ENCODE data around the gene MATK. TPM values are rescaled to one million over a fixed set of nuclear protein-coding genes. Genes with fewer than 3 reads are reported as not detected.
"Not testable (repeated sequence)": the region's sequence is repeated elsewhere in the genome, so short reads cannot be mapped to it uniquely, and the experiment has no call there.

Gene MATK
- total RNA-seq, 2 experiments from 2014 or later, result 29.4 to 31.8 TPM

- H3K27ac Mint-ChIP-seq, result no peak overlapping the region
- no peak for ATAC-seq (ENCODE audit: low read depth)
- peaks cover 9% of the 10 kb centered on the region for H3K36me3 Mint-ChIP-seq
- peak overlapping the region; percentile 40 for H3K4me3 Mint-ChIP-seq
- no peak for DNase-seq
- H3K4me1 Mint-ChIP-seq, result peaks cover 23% of the 10 kb centered on the region
- H3K27me3 Mint-ChIP-seq, result no peaks in the 10 kb centered on the region
- peaks cover 1% of the 10 kb centered on the region for H3K9me3 Mint-ChIP-seq
- POLR2A ChIA-PET, result interaction anchor here (3.3 to 4.1 kb wide), 2 partner anchors 53 to 61 kb away, joined by 47 to 54 read pairs; no protein-coding TSS in a partner anchor
These were observed 26.5 kb downstream of the MATK start for GRCh38 chr19:3759482-3760254.

- ATAC-seq (ENCODE audit: low read depth); H3K4me3 Mint-ChIP-seq; H3K9me3 Mint-ChIP-seq; H3K27me3 Mint-ChIP-seq; POLR2A ChIA-PET; H3K36me3 Mint-ChIP-seq; DNase-seq; H3K27ac Mint-ChIP-seq: not testable (repeated sequence)
- peaks cover 24% of the 10 kb centered on the region for H3K4me1 Mint-ChIP-seq
These were observed 27.9 kb downstream of the MATK start for GRCh38 chr19:3758297-3758696.

- not testable (repeated sequence) for H3K9me3 Mint-ChIP-seq; ATAC-seq (ENCODE audit: low read depth); H3K27ac Mint-ChIP-seq; DNase-seq; H3K27me3 Mint-ChIP-seq; H3K4me3 Mint-ChIP-seq
- Mint-ChIP-seq H3K4me1 (peaks cover 18% of the 10 kb centered on the region), H3K36me3 (peaks cover 11% of the 10 kb centered on the region)
- POLR2A ChIA-PET, result interaction anchor here (1.1 kb wide), 1 partner anchor 12 kb away, joined by 5 read pairs; no protein-coding TSS in a partner anchor
These were observed 28.5 kb downstream of the MATK start for GRCh38 chr19:3757705-3758104.

GRCh38 chr19:3753631-3754410, 32.4 kb downstream of the MATK start:
- Mint-ChIP-seq H3K36me3 (peaks cover 27% of the 10 kb centered on the region), H3K4me3 (no peak overlapping the region), H3K27ac (no peak overlapping the region), H3K4me1 (peaks cover 9% of the 10 kb centered on the region), H3K9me3 (no peaks in the 10 kb centered on the region), H3K27me3 (no peaks in the 10 kb centered on the region)
- POLR2A ChIA-PET, result no interaction called here
- DNase-seq (no peak), ATAC-seq (ENCODE audit: low read depth) (no peak)

GRCh38 chr19:3752492-3752891, 33.7 kb downstream of the MATK start:
- ATAC-seq (ENCODE audit: low read depth) (no peak), DNase-seq (no peak)
- H3K27ac Mint-ChIP-seq, result no peak overlapping the region
- H3K9me3 Mint-ChIP-seq, result no peaks in the 10 kb centered on the region
- H3K27me3 Mint-ChIP-seq, result no peaks in the 10 kb centered on the region
- no peak overlapping the region for H3K4me3 Mint-ChIP-seq
- peaks cover 9% of the 10 kb centered on the region for H3K4me1 Mint-ChIP-seq
- H3K36me3 Mint-ChIP-seq, result peaks cover 27% of the 10 kb centered on the region
- POLR2A ChIA-PET, result no interaction called here

- no peaks in the 10 kb centered on the region for H3K9me3 Mint-ChIP-seq
- POLR2A ChIA-PET, result no interaction called here
- peaks cover 27% of the 10 kb centered on the region for H3K36me3 Mint-ChIP-seq
- ATAC-seq (ENCODE audit: low read depth) (no peak), DNase-seq (no peak)
- no peak overlapping the region for H3K27ac Mint-ChIP-seq
- H3K4me1 Mint-ChIP-seq, result peaks cover 7% of the 10 kb centered on the region
- no peaks in the 10 kb centered on the region for H3K27me3 Mint-ChIP-seq
- no peak overlapping the region for H3K4me3 Mint-ChIP-seq
These were observed 34.9 kb downstream of the MATK start for GRCh38 chr19:3751236-3751635.

- Mint-ChIP-seq H3K27ac (no peak overlapping the region), H3K27me3 (no peaks in the 10 kb centered on the region), H3K9me3 (no peaks in the 10 kb centered on the region), H3K36me3 (peaks cover 27% of the 10 kb centered on the region), H3K4me3 (no peak overlapping the region), H3K4me1 (peaks cover 4% of the 10 kb centered on the region)
- DNase-seq (no peak), ATAC-seq (ENCODE audit: low read depth) (no peak)
- POLR2A ChIA-PET, result no interaction called here
These were observed 36.0 kb downstream of the MATK start for GRCh38 chr19:3750211-3750610.

GRCh38 chr19:3748965-3749364, 37.2 kb downstream of the MATK start:
- no peak for ATAC-seq (ENCODE audit: low read depth)
- Mint-ChIP-seq H3K27ac (no peak overlapping the region), H3K4me3 (no peak overlapping the region), H3K36me3 (peaks cover 24% of the 10 kb centered on the region), H3K27me3 (no peaks in the 10 kb centered on the region), H3K9me3 (no peaks in the 10 kb centered on the region), H3K4me1 (no peaks in the 10 kb centered on the region)
- no peak for DNase-seq
- POLR2A ChIA-PET, result interaction anchor here (0.5 kb wide), 1 partner anchor 17 kb away, joined by 3 read pairs; no protein-coding TSS in a partner anchor

GRCh38 chr19:3746371-3747056, 39.7 kb downstream of the MATK start:
- DNase-seq, result no peak
- POLR2A ChIA-PET, result interaction anchor here (0.6 kb wide), 1 partner anchor 486 kb away, joined by 3 read pairs; no protein-coding TSS in a partner anchor
- Mint-ChIP-seq H3K9me3 (no peaks in the 10 kb centered on the region), H3K27ac (no peak overlapping the region), H3K4me3 (no peak overlapping the region), H3K36me3 (peaks cover 12% of the 10 kb centered on the region), H3K27me3 (no peaks in the 10 kb centered on the region), H3K4me1 (no peaks in the 10 kb centered on the region)
- no peak for ATAC-seq (ENCODE audit: low read depth)

- ATAC-seq (ENCODE audit: low read depth) (no peak), DNase-seq (no peak)
- Mint-ChIP-seq H3K27ac (no peak overlapping the region), H3K27me3 (no peaks in the 10 kb centered on the region), H3K4me3 (no peak overlapping the region), H3K4me1 (no peaks in the 10 kb centered on the region), H3K36me3 (peaks cover 8% of the 10 kb centered on the region), H3K9me3 (no peaks in the 10 kb centered on the region)
- POLR2A ChIA-PET, result interaction anchor here (0.7 to 0.8 kb wide), 2 partner anchors 12 to 224 kb away, joined by 5 to 9 read pairs; no protein-coding TSS in a partner anchor
These were observed 40.7 kb downstream of the MATK start for GRCh38 chr19:3745363-3746045.

GRCh38 chr19:3743486-3743885, 42.7 kb downstream of the MATK start:
- H3K27ac Mint-ChIP-seq, result no peak overlapping the region

GRCh38 chr19:3740431-3740830, 45.8 kb downstream of the MATK start:
- ATAC-seq (ENCODE audit: low read depth), result no peak
- POLR2A ChIA-PET, result interaction anchor here (3.6 kb wide), 1 partner anchor 22 kb away, joined by 16 read pairs; the partner anchor contains the start of genes APBA3 and MRPL54
- peaks cover 5% of the 10 kb centered on the region for H3K4me1 Mint-ChIP-seq

More at GRCh38 chr19:3743486-3743885, 42.7 kb downstream of the MATK start:
- no peaks in the 10 kb centered on the region for H3K27me3 Mint-ChIP-seq
- DNase-seq (no peak), ATAC-seq (ENCODE audit: low read depth) (no peak)
- POLR2A ChIA-PET, result interaction anchor here (1.1 to 1.7 kb wide), 2 partner anchors 13 to 19 kb away, joined by 4 read pairs; partner anchors contain the start of gene MRPL54
- H3K36me3 Mint-ChIP-seq, result no peaks in the 10 kb centered on the region
- H3K4me3 Mint-ChIP-seq, result no peak overlapping the region
- H3K4me1 Mint-ChIP-seq, result peaks cover 5% of the 10 kb centered on the region
- H3K9me3 Mint-ChIP-seq, result no peaks in the 10 kb centered on the region

More at GRCh38 chr19:3740431-3740830, 45.8 kb downstream of the MATK start:
- H3K4me3 Mint-ChIP-seq, result no peak overlapping the region
- no peaks in the 10 kb centered on the region for H3K27me3 Mint-ChIP-seq
- no peak overlapping the region for H3K27ac Mint-ChIP-seq
- no peak for DNase-seq
- no peaks in the 10 kb centered on the region for H3K36me3 Mint-ChIP-seq
- no peaks in the 10 kb centered on the region for H3K9me3 Mint-ChIP-seq
